ENCODE results near the gene MALL.
"Not testable (repeated sequence)": the region's sequence is repeated elsewhere in the genome, so short reads cannot be mapped to it uniquely, and the experiment has no call there.

MALL gene

DNA sequence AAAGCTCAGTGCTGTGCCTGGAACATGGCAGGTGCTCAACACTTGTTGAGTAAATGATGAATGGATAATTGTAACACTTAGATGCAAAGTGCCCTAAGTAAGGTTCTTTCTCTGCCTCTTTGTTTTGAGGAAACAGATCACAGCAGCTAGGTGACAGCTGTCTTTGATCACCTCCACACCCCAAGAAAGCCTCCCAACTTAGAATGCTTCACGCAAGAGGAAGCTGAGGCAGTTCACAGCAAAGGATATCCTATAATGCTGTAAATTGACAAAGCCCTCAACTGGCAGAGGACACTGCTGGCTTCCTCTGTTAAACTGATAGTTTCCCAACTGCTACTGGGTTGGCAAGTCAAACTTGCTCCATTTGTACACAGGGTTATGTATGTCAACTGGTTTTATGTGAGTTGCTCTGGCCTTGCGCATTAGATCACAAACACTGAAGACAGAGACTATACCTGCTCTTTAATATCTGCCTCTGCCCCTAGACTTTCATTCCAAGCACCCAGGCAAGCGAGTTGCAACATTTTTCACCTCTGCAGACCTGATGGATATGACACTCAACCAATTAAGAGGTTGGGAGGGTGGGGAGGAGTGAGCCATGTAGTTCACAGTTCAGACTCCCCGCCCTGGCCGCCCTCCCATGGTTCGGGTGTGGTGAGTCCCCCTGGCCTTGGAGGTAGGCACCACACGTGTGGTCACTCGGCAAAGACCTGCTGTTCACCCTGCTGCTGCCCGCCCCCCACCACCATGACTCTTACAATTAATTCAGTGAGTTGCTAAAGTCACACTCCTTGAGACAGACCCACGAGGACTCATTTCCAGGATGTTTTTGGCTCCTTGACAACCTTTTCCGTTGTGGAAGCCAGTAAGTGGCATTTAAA, 4.8 kb upstream of the MALL start:
- DNase-seq (ENCODE audit: low read depth in 2 of 2), result peak in 1 of 2 donors; percentile 46
- no peak for TF ChIP-seq CTCF (IDR thresholded peaks at IDR 0.05; ENCODE audit: low read depth, low read length)
- no peak overlapping the region for H3K4me3 ChIP-seq (replicated peaks in 1 of 2; ENCODE audit: low read depth in 2 of 2, low read length in 2 of 2)

DNA sequence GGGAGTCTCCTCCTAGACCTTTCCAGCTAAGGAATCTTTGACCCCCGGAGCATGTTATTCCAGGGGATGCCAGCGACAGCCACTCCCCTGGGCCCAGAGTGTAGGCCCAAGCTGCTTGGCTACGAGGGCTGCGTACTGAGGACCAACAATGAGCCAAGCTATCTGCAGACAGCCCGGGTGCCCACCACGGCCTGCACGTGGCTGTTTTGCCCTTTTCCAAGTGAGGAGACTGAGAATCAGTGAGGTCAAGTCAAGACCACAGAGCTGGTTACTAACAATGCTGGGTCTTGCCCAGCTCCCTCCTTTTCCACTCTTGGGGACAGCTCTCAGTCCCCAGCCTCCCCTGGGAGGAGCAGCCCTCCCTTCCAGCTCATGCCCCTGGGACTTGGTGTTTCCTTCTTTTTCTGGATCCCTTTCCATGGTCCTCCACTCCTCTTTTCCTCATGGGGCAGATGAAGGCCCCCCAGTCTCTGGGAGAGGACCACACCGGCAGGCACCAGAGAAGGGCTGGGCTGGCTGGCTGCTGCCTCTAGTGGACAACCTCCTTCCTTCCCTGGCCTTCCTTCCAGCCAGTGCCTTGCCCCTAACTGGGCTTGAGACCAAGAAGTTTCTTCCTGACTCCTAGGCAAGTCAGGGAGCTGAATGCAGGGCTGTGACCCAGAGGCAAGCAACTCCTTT, 550 bp upstream of the MALL start:
- DNase-seq (ENCODE audit: low read depth in 2 of 2), result peak; percentile 64 to 90
- peak; percentile 78 for TF ChIP-seq CTCF (IDR thresholded peaks at IDR 0.05; ENCODE audit: low read depth, low read length)
- peak overlapping the region in 1 of 2 donors; percentile 61 for H3K4me3 ChIP-seq (replicated peaks in 1 of 2; ENCODE audit: low read depth in 2 of 2, low read length in 2 of 2)

GRCh38 chr2:110114831-110115255, 779 bp downstream of the MALL start:
- DNase-seq (ENCODE audit: low read depth in 2 of 2), result no peak
- H3K4me3 ChIP-seq (replicated peaks in 1 of 2; ENCODE audit: low read depth in 2 of 2, low read length in 2 of 2), result peak overlapping the region in 1 of 2 donors; percentile 61
- TF ChIP-seq CTCF (IDR thresholded peaks at IDR 0.05; ENCODE audit: low read depth, low read length), result no peak

GRCh38 chr2:110113961-110114591, 1.5 kb downstream of the MALL start:
- H3K4me3 ChIP-seq (replicated peaks in 1 of 2; ENCODE audit: low read depth in 2 of 2, low read length in 2 of 2), result no peak overlapping the region
- peak; percentile 18 for TF ChIP-seq CTCF (IDR thresholded peaks at IDR 0.05; ENCODE audit: low read depth, low read length)
- no peak for DNase-seq (ENCODE audit: low read depth in 2 of 2)

- DNase-seq (ENCODE audit: low read depth in 2 of 2); H3K4me3 ChIP-seq (replicated peaks in 1 of 2; ENCODE audit: low read depth in 2 of 2, low read length in 2 of 2): not testable (repeated sequence)
These were observed 7.3 kb downstream of the MALL start for GRCh38 chr2:110108291-110108690.

GRCh38 chr2:110107092-110108079, 8.2 kb downstream of the MALL start:
- no peak for DNase-seq (ENCODE audit: low read depth in 2 of 2)
- TF ChIP-seq CTCF (IDR thresholded peaks at IDR 0.05; ENCODE audit: low read depth, low read length), result no peak
- H3K4me3 ChIP-seq (replicated peaks in 1 of 2; ENCODE audit: low read depth in 2 of 2, low read length in 2 of 2), result no peak overlapping the region

All from cardiac fibroblast (primary cell).